HFF-Myc (cell line): ENCODE data around the gene ST3GAL3.

Experiments used
- DNase-seq: peaks from one replicate; pipeline ENCODE4 v3.0.0-alpha.2; 2011; ENCODE audit warnings: low read depth; ENCODE audit errors: extremely low read depth
- H3K4me3 ChIP-seq: replicated peaks from 2 replicates; pipeline ENCODE4 v1.5.1; 2011; ENCODE audit warnings: low read depth, mild to moderate bottlenecking, control low read depth, low read length
- TF ChIP-seq, protein P1 (sequence below): IDR thresholded peaks from 2 replicates; pipeline ENCODE4 v1.5.1; 2012; ENCODE audit warnings: mild to moderate bottlenecking, low read depth, low read length, control low read depth; ENCODE audit errors: missing control alignments

Gene ST3GAL3

DNA sequence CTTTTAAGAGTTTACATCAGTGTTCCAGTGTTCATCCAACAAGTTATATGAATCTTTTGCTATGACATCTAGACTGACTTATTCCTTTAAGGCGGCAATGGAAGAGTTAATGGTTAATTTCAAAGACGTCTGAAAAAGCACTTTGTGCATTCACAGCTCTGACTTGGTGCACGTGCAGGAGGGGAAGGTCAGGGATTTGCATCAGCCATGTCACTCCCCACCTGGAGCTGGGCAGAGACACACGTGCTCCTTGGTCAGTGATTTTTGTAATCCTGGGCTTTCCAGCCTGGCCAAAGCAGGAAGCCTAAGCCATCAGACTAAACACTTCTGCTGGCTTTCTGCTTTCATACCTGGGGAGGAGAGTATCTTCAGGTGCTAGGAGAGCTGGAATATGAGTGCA, 96.3 kb downstream of the ST3GAL3 start:
- TF ChIP-seq, protein P1, sequence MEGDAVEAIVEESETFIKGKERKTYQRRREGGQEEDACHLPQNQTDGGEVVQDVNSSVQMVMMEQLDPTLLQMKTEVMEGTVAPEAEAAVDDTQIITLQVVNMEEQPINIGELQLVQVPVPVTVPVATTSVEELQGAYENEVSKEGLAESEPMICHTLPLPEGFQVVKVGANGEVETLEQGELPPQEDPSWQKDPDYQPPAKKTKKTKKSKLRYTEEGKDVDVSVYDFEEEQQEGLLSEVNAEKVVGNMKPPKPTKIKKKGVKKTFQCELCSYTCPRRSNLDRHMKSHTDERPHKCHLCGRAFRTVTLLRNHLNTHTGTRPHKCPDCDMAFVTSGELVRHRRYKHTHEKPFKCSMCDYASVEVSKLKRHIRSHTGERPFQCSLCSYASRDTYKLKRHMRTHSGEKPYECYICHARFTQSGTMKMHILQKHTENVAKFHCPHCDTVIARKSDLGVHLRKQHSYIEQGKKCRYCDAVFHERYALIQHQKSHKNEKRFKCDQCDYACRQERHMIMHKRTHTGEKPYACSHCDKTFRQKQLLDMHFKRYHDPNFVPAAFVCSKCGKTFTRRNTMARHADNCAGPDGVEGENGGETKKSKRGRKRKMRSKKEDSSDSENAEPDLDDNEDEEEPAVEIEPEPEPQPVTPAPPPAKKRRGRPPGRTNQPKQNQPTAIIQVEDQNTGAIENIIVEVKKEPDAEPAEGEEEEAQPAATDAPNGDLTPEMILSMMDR, result no peak
- DNase-seq, result no peak

DNA sequence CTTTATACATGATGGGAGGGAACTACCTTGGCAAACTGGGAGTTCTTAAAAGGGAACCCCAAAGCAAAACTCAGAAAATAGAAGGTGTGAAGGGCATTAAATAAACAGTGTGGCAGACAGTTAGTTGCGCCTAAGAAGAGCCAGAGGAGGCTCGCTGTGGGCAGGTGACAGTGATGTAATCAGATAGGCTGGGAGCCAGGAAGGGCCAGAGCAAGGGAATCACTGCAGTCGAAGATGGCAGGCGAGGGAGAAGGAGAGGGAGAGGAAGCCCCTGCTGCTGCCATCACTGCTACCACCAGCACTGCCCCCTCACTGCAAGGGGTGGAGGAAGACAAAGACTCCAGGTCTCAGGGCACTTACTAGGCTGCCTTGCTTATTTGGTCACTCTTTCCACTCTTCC, 97.2 kb downstream of the ST3GAL3 start:
- H3K4me3 ChIP-seq, result no peak overlapping the region
- no peak for DNase-seq
- TF ChIP-seq, protein P1, result no peak

More for the DNA sequence above, 96.3 kb downstream of the ST3GAL3 start:
- H3K4me3 ChIP-seq, result no peak overlapping the region

DNA sequence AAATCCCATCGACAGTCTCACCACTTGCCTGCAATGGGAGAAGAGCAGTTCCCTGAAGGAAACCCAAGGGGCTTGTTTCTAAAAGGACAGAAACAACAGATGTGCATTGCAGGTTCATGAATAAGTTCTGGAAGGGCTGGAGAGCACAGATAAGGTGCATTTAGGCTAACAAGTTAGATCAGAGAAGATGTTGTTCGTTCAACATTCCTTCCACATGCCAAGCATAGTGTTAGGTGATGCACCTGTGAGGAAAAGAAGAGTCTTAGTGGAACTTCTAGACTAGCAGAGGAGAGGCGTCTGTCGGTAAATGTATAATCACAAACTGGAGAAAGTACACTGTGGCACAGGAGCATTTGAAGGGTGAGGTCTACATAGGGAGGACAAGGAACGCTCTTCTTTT, 98.0 kb downstream of the ST3GAL3 start:
- H3K4me3 ChIP-seq, result no peak overlapping the region
- TF ChIP-seq, protein P1, result no peak
- no peak for DNase-seq

DNA sequence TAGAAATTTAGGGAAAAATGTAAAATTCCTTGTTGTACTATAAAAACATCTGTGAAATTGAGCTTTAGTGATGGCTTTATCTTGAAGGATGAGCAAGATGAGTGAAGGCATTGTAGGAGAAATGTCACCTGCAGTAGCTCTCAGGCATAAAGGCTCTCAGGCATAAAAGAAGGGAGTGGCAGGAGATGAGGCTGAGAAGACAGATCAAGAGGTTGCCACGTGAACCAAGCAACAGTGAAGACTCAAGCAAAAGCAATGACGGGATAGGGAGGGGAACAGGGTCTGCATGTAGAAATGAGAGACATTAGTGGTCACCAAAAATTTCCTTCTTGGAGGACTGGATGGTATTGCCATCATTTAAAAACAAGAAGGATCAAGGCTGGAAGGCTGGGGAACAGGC, 98.8 kb downstream of the ST3GAL3 start:
- no peak for DNase-seq
- TF ChIP-seq, protein P1, result no peak
- H3K4me3 ChIP-seq, result no peak overlapping the region

DNA sequence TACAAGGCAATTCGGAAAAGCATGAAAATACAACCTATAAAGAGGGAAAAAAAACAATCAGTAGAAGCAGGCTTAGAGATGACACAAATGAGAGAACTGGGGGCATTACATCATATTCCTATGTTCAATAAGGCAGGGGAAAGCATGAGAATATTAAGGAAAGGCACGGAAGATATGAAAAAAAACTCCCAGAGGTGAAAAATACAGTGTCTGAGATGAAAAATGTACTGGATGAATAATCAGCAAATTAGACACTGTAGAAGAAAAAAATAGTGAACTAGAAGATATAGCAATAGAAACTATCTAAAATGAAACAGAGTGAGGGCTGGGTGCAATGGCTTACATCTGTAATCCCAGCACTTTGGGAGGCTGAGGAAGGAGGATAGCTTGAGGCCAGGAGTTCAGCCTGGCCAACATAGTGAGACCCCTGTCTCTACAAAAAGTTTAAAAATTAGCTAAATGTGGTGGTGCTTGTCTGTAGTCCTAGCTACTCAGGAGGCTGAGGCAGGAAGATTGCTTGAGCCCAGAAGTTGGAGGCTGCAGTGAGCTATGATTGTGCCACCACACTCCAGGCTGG, 101.8 kb downstream of the ST3GAL3 start:
- H3K4me3 ChIP-seq, result no peak overlapping the region
- TF ChIP-seq, protein P1, result no peak
- DNase-seq, result no peak

DNA sequence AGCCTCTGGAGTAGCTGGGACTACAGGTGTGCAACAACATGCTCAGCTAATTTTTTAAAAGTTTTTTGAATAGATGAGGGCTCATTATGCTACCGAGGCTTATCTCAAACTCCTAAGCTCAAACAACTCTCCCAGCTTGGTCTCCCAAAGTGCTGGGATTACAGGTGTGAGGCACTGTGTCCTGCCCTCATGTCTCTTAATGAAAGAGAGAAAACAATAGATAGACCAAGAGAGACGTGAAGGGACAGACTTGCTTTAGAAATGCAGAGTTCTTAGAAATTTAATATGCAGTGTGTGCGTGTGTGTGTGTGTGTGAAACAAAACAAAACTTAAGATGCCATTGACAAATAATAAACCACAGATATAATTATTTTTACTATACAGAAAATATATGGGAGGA, 105.2 kb downstream of the ST3GAL3 start:
- H3K4me3 ChIP-seq, result no peak overlapping the region
- TF ChIP-seq, protein P1, result no peak
- DNase-seq, result no peak

DNA sequence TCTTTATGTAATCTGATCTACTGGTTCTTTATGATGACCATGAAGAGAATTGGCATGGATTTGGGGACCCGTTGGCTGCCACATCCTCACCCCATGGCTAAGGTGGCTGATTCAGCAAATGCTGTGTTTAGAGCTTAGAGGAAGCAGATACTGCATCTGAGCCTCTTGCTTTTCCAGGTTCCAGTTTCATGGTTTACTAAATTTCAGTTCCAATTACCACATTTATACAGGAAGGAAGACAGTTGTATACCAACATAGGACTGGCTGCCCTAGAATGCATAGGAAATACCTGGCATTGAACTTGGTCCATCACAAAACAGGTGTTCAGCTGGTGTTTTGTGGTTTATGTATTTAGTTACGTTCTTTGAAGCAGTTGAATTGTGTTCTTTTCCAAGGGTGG, 107.1 kb downstream of the ST3GAL3 start:
- no peak overlapping the region for H3K4me3 ChIP-seq
- no peak for DNase-seq
- TF ChIP-seq, protein P1, result no peak
